ENCODE data around the gene PTPRH.

- TF ChIP-seq, protein P1, sequence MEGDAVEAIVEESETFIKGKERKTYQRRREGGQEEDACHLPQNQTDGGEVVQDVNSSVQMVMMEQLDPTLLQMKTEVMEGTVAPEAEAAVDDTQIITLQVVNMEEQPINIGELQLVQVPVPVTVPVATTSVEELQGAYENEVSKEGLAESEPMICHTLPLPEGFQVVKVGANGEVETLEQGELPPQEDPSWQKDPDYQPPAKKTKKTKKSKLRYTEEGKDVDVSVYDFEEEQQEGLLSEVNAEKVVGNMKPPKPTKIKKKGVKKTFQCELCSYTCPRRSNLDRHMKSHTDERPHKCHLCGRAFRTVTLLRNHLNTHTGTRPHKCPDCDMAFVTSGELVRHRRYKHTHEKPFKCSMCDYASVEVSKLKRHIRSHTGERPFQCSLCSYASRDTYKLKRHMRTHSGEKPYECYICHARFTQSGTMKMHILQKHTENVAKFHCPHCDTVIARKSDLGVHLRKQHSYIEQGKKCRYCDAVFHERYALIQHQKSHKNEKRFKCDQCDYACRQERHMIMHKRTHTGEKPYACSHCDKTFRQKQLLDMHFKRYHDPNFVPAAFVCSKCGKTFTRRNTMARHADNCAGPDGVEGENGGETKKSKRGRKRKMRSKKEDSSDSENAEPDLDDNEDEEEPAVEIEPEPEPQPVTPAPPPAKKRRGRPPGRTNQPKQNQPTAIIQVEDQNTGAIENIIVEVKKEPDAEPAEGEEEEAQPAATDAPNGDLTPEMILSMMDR (IDR thresholded peaks at IDR 0.05): no peak
- no peak for TF ChIP-seq EZH2 (IDR thresholded peaks at IDR 0.05; ENCODE audit: borderline replicate concordance, insufficient read depth, low read depth, low read length, poor library complexity, severe bottlenecking)
Measured at GRCh38 chr19:55153652-55154264, 55.5 kb downstream of the PTPRH start.

Data from B cell (primary cell).